Neuron (in vitro differentiated cells): ENCODE data around the gene NABP2.

Source experiments
- H2AFZ ChIP-seq: one replicate; pipeline ENCODE4 v1.6.1; 2013; ENCODE audit warnings: low read depth, mild to moderate bottlenecking, inconsistent platforms, low read length, moderate library complexity
- H3K27me3 ChIP-seq: one replicate; pipeline ENCODE4 v1.6.1; 2013; ENCODE audit warnings: low read length; ENCODE audit not compliant: insufficient read depth
- H3K36me3 ChIP-seq: one replicate; pipeline ENCODE4 v1.6.1; 2013; ENCODE audit warnings: low read length; ENCODE audit not compliant: insufficient read depth
- H3K4me1 ChIP-seq: one replicate; pipeline ENCODE4 v1.6.1; 2013; ENCODE audit warnings: low read length; ENCODE audit not compliant: insufficient read depth
- H3K4me3 ChIP-seq: 2 replicates; pipeline ENCODE4 v1.5.1; 2013; ENCODE audit warnings: mild to moderate bottlenecking, low read length, moderate library complexity
- H3K9me3 ChIP-seq: one replicate; pipeline ENCODE4 v1.6.1; 2013; ENCODE audit warnings: low read length

Gene NABP2

GRCh38 chr12:56221232-56221756, 2.8 kb upstream of the NABP2 start:
- peaks cover 7% of the 10 kb centered on the region for H3K36me3 ChIP-seq
- H2AFZ ChIP-seq, result peak overlapping the region; percentile 22
- peaks cover 2% of the 10 kb centered on the region for H3K9me3 ChIP-seq
- peak overlapping the region; percentile 76 for H3K4me3 ChIP-seq
- peaks cover 26% of the 10 kb centered on the region for H3K4me1 ChIP-seq
- H3K27me3 ChIP-seq, result no peaks in the 10 kb centered on the region

DNA sequence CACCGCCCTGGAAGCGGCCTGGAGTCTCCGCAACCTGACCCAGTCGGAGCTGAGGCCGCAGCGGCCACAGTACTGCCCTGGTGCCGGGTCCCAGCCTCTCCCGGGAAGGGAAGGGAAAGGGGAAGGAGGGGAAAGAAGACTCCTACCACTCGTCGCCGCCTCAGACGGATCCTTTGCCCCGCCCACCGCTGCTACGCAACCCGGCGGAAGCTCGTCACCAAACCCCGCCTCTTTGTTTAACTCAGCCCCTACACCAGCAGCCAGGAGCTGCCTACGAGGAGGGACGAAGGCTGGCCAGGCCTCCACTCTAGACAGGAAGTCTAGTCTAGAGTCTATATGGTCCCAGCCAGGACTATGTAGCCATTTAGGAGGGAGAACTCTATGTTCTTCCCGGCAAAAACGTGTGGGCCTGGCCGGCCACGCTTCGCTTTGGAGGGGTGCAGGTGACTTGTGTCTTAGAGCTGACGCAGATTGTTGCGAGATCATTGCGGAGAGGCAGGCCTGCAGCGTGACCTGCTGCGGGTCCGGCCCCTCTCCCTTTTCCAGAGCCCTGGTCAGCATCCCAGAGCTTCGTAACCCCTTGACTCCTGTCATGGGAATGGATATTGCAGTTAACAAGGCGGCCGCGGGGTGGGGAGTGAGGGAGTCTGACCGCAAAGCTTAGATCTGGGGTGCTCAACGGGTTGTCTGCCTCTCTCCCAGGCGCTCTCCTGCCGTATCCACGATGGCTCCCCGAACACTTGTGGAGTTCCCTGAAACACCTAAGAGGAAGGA, 2.2 kb upstream of the NABP2 start, which contains the start of gene RNF41:
Gene RNF41, minus strand, starts transcription at position 166 of the 774 bp plus-strand sequence. CDS start 7,875 bp downstream, outside the sequence.
- Histone ChIP-seq H2AFZ (peak within 1 kb of the TSS; percentile 52), H3K4me1 (peaks cover 26% of the 10 kb centered on the region), H3K27me3 (no peaks in the 10 kb centered on the region), H3K9me3 (peaks cover 2% of the 10 kb centered on the region), H3K4me3 (peak within 1 kb of the TSS; percentile 76), H3K36me3 (peaks cover 4% of the 10 kb centered on the region)

DNA sequence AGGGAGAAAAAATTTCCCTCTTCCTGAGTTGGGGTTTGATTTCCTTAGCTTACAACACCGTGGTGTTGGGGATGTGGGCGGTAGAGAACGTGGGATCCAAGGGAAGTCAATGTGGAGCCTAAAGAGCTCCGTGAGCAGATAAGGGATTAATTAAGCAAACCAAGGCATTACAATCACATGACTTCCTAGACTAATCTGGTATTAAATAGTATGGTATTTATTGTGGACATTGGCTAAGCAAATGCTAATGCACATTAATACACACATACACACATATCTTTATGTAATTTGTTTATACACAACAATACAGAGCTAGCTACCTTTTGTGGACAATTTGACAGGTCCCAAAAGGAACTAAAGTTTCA, 1.6 kb upstream of the NABP2 start:
- peak overlapping the region; percentile 76 for H3K4me3 ChIP-seq
- H3K36me3 ChIP-seq, result peaks cover 7% of the 10 kb centered on the region
- H3K27me3 ChIP-seq, result no peaks in the 10 kb centered on the region
- peaks cover 26% of the 10 kb centered on the region for H3K4me1 ChIP-seq
- peak overlapping the region; percentile 52 for H2AFZ ChIP-seq
- H3K9me3 ChIP-seq, result peaks cover under 1% of the 10 kb centered on the region

- Histone ChIP-seq H3K4me3 (peak overlapping the region; percentile 37), H3K36me3 (peaks cover 10% of the 10 kb centered on the region), H2AFZ (no peak overlapping the region), H3K4me1 (peaks cover 26% of the 10 kb centered on the region), H3K27me3 (no peaks in the 10 kb centered on the region), H3K9me3 (no peaks in the 10 kb centered on the region)
Observed at GRCh38 chr12:56223571-56224101, 506 bp upstream of the NABP2 start.

- Histone ChIP-seq H2AFZ (peak overlapping the region; percentile 20), H3K36me3 (peaks cover 11% of the 10 kb centered on the region), H3K9me3 (no peaks in the 10 kb centered on the region), H3K4me3 (peak overlapping the region; percentile 88), H3K27me3 (no peaks in the 10 kb centered on the region), H3K4me1 (peaks cover 26% of the 10 kb centered on the region)
Observed at GRCh38 chr12:56224954-56225353, 812 bp downstream of the NABP2 start.

DNA sequence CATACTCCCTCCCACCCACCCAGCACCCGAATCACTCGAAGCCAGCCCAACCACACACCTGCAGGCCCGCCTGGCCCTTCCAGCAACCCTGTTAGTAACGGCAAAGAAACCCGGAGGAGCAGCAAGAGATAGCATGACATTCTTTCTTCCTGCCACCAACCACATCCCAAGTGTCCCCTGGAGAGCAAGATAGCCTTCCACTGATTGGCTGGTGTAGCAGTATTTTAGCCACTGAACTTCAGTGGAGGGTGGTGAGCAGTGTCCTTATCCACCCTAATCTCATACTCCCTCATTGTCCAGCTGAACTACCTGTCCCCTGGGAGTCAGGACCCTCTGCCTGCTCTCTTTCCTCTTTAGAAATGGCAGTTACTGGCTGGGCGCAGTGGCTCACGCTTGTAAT, 4.9 kb downstream of the NABP2 start:
- no peaks in the 10 kb centered on the region for H3K27me3 ChIP-seq
- H2AFZ ChIP-seq, result no peak overlapping the region
- H3K4me3 ChIP-seq, result no peak overlapping the region

GRCh38 chr12:56229916-56230431, 5.8 kb downstream of the NABP2 start, which contains the start of gene SLC39A5:
Gene SLC39A5, plus strand, starts transcription at chr12:56230051. Its CDS starts 1,224 bp downstream, at chr12:56231275.
- Histone ChIP-seq H3K36me3 (peaks cover 11% of the 10 kb centered on the region), H3K4me1 (peaks cover 4% of the 10 kb centered on the region), H3K9me3 (no peaks in the 10 kb centered on the region), H2AFZ (no peak within 1 kb of the TSS), H3K4me3 (no peak within 1 kb of the TSS), H3K27me3 (no peaks in the 10 kb centered on the region)

More for the DNA sequence above, 4.9 kb downstream of the NABP2 start:
- Histone ChIP-seq H3K4me1 (peaks cover 9% of the 10 kb centered on the region), H3K36me3 (peaks cover 11% of the 10 kb centered on the region), H3K9me3 (no peaks in the 10 kb centered on the region)

DNA sequence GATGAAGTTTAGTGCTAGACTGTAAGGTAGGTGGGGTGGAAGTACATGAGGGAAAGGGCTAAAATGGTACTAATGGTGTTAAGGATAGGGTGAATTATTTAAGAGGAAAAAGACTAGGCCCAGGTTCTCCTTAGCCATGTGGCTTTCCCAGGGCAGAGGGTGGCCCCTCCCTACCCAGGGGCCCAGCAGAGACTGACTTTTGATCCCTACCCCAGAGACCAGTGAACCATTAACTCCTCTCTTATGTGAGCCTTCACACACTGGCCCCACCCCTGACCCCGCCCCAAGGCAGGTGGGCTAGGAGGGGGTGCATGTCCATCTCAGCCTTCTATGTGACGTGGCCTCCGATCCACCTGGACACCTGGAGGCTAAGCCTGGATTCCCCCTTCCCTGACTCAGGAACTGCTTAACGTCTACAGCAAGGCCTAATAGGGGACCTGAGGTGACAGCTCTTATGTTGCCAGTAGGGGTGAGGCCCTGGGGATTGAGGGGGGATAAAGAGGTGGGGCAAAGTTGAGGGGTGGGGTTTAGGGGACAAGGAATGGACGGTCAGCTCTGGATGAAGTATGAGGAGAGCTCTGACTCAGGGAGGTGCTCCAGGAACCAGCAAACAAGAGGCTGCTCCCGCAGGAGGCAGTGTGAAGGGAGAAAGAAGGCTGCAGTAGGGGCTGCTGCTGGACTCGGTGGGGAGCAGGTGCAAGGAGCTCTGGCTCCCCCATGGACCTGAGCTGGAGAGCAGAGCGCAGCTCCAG, 6.5 kb downstream of the NABP2 start:
- H3K27me3 ChIP-seq, result no peaks in the 10 kb centered on the region
- no peaks in the 10 kb centered on the region for H3K4me1 ChIP-seq
- H3K4me3 ChIP-seq, result no peak overlapping the region
- peaks cover 11% of the 10 kb centered on the region for H3K36me3 ChIP-seq
- H2AFZ ChIP-seq, result no peak overlapping the region
- H3K9me3 ChIP-seq, result no peaks in the 10 kb centered on the region

DNA sequence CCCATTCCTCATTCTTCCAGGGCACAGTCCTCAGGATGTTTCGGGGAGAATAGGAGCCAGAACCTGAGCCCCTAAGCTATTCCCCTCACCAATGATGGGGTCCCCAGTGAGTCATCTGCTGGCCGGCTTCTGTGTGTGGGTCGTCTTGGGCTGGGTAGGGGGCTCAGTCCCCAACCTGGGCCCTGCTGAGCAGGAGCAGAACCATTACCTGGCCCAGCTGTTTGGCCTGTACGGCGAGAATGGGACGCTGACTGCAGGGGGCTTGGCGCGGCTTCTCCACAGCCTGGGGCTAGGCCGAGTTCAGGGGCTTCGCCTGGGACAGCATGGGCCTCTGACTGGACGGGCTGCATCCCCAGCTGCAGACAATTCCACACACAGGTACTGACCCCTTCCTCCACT, 7.0 kb downstream of the NABP2 start:
- no peak overlapping the region for H2AFZ ChIP-seq
- no peaks in the 10 kb centered on the region for H3K9me3 ChIP-seq
- H3K4me3 ChIP-seq, result no peak overlapping the region
- no peaks in the 10 kb centered on the region for H3K4me1 ChIP-seq
- peaks cover 9% of the 10 kb centered on the region for H3K36me3 ChIP-seq
- no peaks in the 10 kb centered on the region for H3K27me3 ChIP-seq

- Histone ChIP-seq H3K9me3 (no peaks in the 10 kb centered on the region), H3K36me3 (peaks cover 15% of the 10 kb centered on the region), H2AFZ (no peak overlapping the region), H3K4me3 (no peak overlapping the region), H3K27me3 (no peaks in the 10 kb centered on the region), H3K4me1 (no peaks in the 10 kb centered on the region)
Observed at GRCh38 chr12:56234746-56235436, 10.7 kb downstream of the NABP2 start.

DNA sequence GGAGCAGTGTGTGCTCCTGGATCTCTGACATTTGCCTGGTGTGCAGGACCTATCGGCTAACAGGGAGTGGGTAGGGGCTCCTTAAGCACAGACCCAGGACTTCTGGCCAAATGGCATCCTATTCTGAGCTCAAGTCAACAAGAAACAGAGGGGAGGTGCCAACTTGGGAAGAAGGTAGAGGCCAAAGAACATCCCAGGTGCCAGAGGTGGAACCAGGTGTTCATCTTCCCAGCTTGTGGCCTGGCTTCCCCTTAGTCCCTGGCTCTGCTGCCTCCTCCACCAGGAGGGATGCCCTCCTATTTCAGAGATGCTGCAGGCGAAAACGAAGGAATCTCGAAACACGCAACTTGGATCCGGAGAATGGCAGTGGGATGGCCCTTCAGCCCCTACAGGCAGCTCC, 11.9 kb downstream of the NABP2 start:
- H3K27me3 ChIP-seq, result no peaks in the 10 kb centered on the region
- no peak overlapping the region for H2AFZ ChIP-seq
- H3K9me3 ChIP-seq, result no peaks in the 10 kb centered on the region
- H3K4me1 ChIP-seq, result no peaks in the 10 kb centered on the region
- H3K4me3 ChIP-seq, result no peak overlapping the region
- peaks cover 25% of the 10 kb centered on the region for H3K36me3 ChIP-seq

DNA sequence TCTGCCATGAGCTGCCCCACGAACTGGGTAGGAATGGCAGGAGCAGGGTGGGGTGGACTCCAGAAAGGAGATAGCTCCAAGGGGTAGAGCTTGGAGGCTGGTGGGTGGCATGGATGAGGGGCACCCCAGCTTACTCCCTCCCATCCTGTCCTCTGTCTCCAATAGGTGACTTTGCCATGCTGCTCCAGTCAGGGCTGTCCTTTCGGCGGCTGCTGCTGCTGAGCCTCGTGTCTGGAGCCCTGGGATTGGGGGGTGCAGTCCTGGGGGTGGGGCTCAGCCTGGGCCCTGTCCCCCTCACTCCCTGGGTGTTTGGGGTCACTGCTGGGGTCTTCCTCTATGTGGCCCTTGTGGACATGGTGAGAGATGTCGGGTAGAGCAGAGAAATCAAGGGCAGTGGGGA, 12.8 kb downstream of the NABP2 start:
- H3K9me3 ChIP-seq, result no peaks in the 10 kb centered on the region
- no peak overlapping the region for H2AFZ ChIP-seq
- no peaks in the 10 kb centered on the region for H3K27me3 ChIP-seq
- H3K4me3 ChIP-seq, result no peak overlapping the region
- no peaks in the 10 kb centered on the region for H3K4me1 ChIP-seq
- H3K36me3 ChIP-seq, result peaks cover 34% of the 10 kb centered on the region
